ENCODE data around the gene ZNF619. TPM values are rescaled to one million over a fixed set of nuclear protein-coding genes. Genes with fewer than 3 reads are reported as not detected.

Gene ZNF619
- total and polyA plus RNA-seq, 11 donors = 1.3 to 8.2 (median 4.8) TPM

DNA sequence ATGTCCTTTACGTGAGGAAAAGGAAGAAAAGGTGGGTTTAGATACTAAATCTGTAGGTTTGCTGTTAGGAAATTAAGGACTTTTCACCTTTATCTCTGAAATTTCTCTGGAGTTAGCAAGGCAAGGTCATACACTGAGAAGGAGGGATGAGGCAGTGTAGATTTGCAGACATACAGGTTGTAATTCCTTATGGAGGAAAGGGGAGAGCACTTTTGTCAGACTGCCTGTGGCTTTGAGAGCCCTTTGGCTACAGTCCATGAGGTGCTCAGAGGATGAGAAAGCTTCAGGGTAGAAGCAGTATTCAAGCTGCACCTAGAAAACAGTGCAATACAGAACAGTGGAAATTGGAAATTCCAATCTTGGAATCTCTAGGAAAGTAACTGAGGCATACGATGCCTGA is 11.5 kb upstream of the ZNF619 start:
- Histone ChIP-seq H3K4me3 (no peak overlapping the region), H3K27me3 (no peaks in the 10 kb centered on the region), H3K27ac (no peak overlapping the region), H3K9me3 (no peaks in the 10 kb centered on the region), H3K4me1 (peaks cover 0 to 8% (median 0%) of the 10 kb centered on the region in 12 donors), H3K36me3 (peaks cover 6 to 69% (median 50%) of the 10 kb centered on the region in 9 donors)
- ATAC-seq (no peak), DNase-seq (no peak)
- intact Hi-C loops (cut with DNase I) = no loop called here
- 83 to 92% (median 87%) methylated on average over 2 of the region's 2 CpGs for WGBS, 4 donors
- TF ChIP-seq, protein P1, sequence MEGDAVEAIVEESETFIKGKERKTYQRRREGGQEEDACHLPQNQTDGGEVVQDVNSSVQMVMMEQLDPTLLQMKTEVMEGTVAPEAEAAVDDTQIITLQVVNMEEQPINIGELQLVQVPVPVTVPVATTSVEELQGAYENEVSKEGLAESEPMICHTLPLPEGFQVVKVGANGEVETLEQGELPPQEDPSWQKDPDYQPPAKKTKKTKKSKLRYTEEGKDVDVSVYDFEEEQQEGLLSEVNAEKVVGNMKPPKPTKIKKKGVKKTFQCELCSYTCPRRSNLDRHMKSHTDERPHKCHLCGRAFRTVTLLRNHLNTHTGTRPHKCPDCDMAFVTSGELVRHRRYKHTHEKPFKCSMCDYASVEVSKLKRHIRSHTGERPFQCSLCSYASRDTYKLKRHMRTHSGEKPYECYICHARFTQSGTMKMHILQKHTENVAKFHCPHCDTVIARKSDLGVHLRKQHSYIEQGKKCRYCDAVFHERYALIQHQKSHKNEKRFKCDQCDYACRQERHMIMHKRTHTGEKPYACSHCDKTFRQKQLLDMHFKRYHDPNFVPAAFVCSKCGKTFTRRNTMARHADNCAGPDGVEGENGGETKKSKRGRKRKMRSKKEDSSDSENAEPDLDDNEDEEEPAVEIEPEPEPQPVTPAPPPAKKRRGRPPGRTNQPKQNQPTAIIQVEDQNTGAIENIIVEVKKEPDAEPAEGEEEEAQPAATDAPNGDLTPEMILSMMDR (IDR thresholded peaks at IDR 0.05) = no peak
- TF ChIP-seq POLR2A (IDR thresholded peaks at IDR 0.05) = no peak

GRCh38 chr3:40468018-40468417 is 8.9 kb upstream of the ZNF619 start:
- peaks cover 0 to 8% (median 0%) of the 10 kb centered on the region in 12 donors for H3K4me1 ChIP-seq
- TF ChIP-seq POLR2A (IDR thresholded peaks at IDR 0.05) = no peak
- TF ChIP-seq, protein P1 (IDR thresholded peaks at IDR 0.05) = no peak
- H3K36me3 ChIP-seq = peaks cover 3 to 43% (median 24%) of the 10 kb centered on the region in 9 donors
- intact Hi-C loops (cut with DNase I) = no loop called here
- DNase-seq (no peak), ATAC-seq (no peak)
- WGBS, 4 donors = 80 to 95% (median 91%) methylated on average over 4 of the region's 4 CpGs
- no peak overlapping the region for H3K27ac ChIP-seq
- no peak overlapping the region for H3K4me3 ChIP-seq
- H3K27me3 ChIP-seq = no peaks in the 10 kb centered on the region
- no peaks in the 10 kb centered on the region for H3K9me3 ChIP-seq

DNA sequence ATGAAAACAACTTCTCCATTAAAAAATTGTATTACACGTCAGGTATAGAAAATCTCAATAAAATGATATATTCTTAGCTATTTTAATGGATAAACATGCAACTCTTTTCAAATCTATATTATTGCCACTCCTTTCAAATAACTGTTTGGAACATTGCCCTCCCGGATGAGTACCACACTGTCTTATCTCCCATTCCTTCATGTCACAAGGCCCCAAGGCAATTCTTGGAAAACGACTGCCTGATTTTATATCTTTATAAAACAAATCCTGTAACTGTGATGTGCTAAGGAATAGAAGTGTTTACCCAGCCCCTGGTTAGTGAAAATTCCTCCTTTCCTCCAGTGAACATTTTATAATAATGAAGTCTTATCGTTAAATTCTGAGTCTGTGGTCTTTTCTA is 6.2 kb upstream of the ZNF619 start:
- intact Hi-C loops (cut with DNase I) = no loop called here
- Histone ChIP-seq H3K9me3 (no peaks in the 10 kb centered on the region), H3K27ac (no peak overlapping the region), H3K4me1 (no peaks in the 10 kb centered on the region), H3K4me3 (no peak overlapping the region), H3K36me3 (peaks cover 0 to 17% (median 5%) of the 10 kb centered on the region in 9 donors), H3K27me3 (no peaks in the 10 kb centered on the region)
- ATAC-seq (no peak), DNase-seq (no peak)
- 75 to 81% (median 76%) methylated on average over 4 of the region's 4 CpGs for WGBS, 4 donors
- TF ChIP-seq POLR2A (IDR thresholded peaks at IDR 0.05) = no peak
- TF ChIP-seq, protein P1 (IDR thresholded peaks at IDR 0.05) = no peak

- no peaks in the 10 kb centered on the region for H3K9me3 ChIP-seq
- intact Hi-C loops (cut with DNase I) = no loop called here
- peak overlapping the region in 5 of 12 donors; percentile 41 to 88 (median 75) for H3K27ac ChIP-seq
- H3K4me3 ChIP-seq = peak overlapping the region; percentile 67 to 97 (median 82)
- WGBS, 4 donors = 32 to 44% (median 40%) methylated on average over 4 of the region's 4 CpGs
- no peak for DNase-seq
- no peak for TF ChIP-seq POLR2A (IDR thresholded peaks at IDR 0.05)
- TF ChIP-seq, protein P1 (IDR thresholded peaks at IDR 0.05) = no peak
- ATAC-seq = peak in 3 of 4 donors; percentile 12 to 55 (median 46)
- H3K4me1 ChIP-seq = peaks cover 0 to 12% (median 7%) of the 10 kb centered on the region in 12 donors
- H3K27me3 ChIP-seq = no peaks in the 10 kb centered on the region
- peaks cover 0 to 42% (median 38%) of the 10 kb centered on the region in 9 donors for H3K36me3 ChIP-seq
Measured at GRCh38 chr3:40477666-40478065, 744 bp downstream of the ZNF619 start.
